ENCODE results near the gene AIRE.
"Not testable (repeated sequence)": the region's sequence is repeated elsewhere in the genome, so short reads cannot be mapped to it uniquely, and the experiment has no call there.

DNA sequence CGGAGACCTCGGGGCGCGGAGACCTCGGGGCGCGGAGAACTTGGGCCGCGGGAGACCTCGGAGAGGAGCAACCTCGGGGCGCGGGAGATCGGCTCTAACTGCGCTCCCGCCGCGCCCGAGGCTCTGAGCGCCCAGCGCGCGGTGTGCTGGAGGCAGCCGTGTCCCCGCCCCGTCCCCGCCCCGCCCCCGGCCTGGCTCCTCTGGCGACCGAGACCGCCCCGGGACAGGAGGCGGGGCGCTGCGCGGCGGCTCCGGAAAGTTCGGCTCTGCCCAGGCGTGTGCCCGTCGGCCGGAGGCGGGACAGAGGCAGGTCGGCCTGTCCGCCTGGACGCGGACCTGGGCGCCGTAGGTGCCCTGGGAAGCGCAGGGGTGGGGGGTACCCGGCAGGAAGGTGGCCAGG, 44.8 kb upstream of the AIRE start, which contains the start of gene ICOSLG:
- TF ChIP-seq, protein P1, sequence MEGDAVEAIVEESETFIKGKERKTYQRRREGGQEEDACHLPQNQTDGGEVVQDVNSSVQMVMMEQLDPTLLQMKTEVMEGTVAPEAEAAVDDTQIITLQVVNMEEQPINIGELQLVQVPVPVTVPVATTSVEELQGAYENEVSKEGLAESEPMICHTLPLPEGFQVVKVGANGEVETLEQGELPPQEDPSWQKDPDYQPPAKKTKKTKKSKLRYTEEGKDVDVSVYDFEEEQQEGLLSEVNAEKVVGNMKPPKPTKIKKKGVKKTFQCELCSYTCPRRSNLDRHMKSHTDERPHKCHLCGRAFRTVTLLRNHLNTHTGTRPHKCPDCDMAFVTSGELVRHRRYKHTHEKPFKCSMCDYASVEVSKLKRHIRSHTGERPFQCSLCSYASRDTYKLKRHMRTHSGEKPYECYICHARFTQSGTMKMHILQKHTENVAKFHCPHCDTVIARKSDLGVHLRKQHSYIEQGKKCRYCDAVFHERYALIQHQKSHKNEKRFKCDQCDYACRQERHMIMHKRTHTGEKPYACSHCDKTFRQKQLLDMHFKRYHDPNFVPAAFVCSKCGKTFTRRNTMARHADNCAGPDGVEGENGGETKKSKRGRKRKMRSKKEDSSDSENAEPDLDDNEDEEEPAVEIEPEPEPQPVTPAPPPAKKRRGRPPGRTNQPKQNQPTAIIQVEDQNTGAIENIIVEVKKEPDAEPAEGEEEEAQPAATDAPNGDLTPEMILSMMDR (IDR thresholded peaks at IDR 0.05) = not testable (repeated sequence)
- not testable (repeated sequence) for TF ChIP-seq POLR2A (IDR thresholded peaks at IDR 0.05)

Data from adrenal gland (tissue), 5 donors.